NB4 (cell line): Measurements from ENCODE around the gene LYSET.

Source experiments
- MYC ChIP-seq: IDR thresholded peaks from 2 replicates; pipeline ENCODE4 v1.6.1; 2011; ENCODE audit warnings: low read depth, low read length
- POLR2A ChIP-seq: IDR thresholded peaks from 2 replicates; pipeline ENCODE4 v1.6.1; 2011; ENCODE audit warnings: mild to moderate bottlenecking; ENCODE audit not compliant: insufficient read length; ENCODE audit errors: extremely low read depth
- TF ChIP-seq, protein P1 (sequence below): IDR thresholded peaks from one replicate; pipeline ENCODE4 v1.5.1; 2012; ENCODE audit warnings: low read depth, low read length
- TF ChIP-seq, protein P2 (sequence below): IDR thresholded peaks from 2 replicates; pipeline ENCODE4 v1.6.1; 2011; ENCODE audit warnings: low read depth, low read length

DNA sequence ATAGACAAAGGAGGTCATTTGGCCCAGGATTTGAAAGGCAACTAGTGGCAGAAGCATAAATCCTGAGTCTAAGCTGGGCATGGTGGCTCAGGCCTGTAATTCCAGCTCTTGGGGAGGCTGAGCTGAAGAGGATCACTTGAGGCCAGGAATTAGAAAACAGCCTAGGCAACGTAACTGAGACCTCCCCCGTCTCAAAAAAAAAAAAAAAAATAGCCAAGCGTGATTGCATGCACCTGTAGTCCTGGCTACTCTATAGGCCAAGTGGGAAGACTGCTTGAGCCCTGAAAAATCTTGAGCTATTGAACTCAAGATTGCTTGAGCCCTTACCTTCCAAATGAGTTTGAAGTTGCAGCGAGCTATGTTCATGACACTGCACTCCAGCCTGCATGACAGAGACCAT lies 13.9 kb downstream of the LYSET start:
- TF ChIP-seq, protein P1, sequence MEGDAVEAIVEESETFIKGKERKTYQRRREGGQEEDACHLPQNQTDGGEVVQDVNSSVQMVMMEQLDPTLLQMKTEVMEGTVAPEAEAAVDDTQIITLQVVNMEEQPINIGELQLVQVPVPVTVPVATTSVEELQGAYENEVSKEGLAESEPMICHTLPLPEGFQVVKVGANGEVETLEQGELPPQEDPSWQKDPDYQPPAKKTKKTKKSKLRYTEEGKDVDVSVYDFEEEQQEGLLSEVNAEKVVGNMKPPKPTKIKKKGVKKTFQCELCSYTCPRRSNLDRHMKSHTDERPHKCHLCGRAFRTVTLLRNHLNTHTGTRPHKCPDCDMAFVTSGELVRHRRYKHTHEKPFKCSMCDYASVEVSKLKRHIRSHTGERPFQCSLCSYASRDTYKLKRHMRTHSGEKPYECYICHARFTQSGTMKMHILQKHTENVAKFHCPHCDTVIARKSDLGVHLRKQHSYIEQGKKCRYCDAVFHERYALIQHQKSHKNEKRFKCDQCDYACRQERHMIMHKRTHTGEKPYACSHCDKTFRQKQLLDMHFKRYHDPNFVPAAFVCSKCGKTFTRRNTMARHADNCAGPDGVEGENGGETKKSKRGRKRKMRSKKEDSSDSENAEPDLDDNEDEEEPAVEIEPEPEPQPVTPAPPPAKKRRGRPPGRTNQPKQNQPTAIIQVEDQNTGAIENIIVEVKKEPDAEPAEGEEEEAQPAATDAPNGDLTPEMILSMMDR, result no peak
- no peak for TF ChIP-seq POLR2A
- TF ChIP-seq, protein P2, sequence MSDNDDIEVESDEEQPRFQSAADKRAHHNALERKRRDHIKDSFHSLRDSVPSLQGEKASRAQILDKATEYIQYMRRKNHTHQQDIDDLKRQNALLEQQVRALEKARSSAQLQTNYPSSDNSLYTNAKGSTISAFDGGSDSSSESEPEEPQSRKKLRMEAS, result no peak
- no peak for TF ChIP-seq MYC
